HG03571 (cell line): ENCODE measurements around the gene GOLGA6C.
"Not testable (repeated sequence)": the region's sequence is repeated elsewhere in the genome, so short reads cannot be mapped to it uniquely, and the experiment has no call there.

Source experiments
- ATAC-seq: cut with Tn5 transposase; IDR thresholded peaks from one replicate; pipeline ENCODE4 v1.9.1; 2021; ENCODE audit not compliant: unreplicated experiment

The GOLGA6C gene

GRCh38 chr15:75227112-75227511 is 31.0 kb upstream of the GOLGA6C start:
- ATAC-seq = not testable (repeated sequence)

GRCh38 chr15:75227663-75228280 is 30.4 kb upstream of the GOLGA6C start:
- no peak for ATAC-seq

- ATAC-seq = no peak
Observed at GRCh38 chr15:75228787-75229186, 29.3 kb upstream of the GOLGA6C start.

GRCh38 chr15:75229191-75230015 is 28.7 kb upstream of the GOLGA6C start:
- no peak for ATAC-seq

GRCh38 chr15:75230016-75230343 is 28.2 kb upstream of the GOLGA6C start:
- ATAC-seq = no peak

- no peak for ATAC-seq
Observed at GRCh38 chr15:75230551-75231371, 27.4 kb upstream of the GOLGA6C start.

GRCh38 chr15:75231836-75232235 is 26.3 kb upstream of the GOLGA6C start:
- no peak for ATAC-seq

- ATAC-seq = no peak
Observed at GRCh38 chr15:75232252-75232813, 25.8 kb upstream of the GOLGA6C start.

- no peak for ATAC-seq
Observed at GRCh38 chr15:75232826-75233503, 25.2 kb upstream of the GOLGA6C start.

- ATAC-seq = no peak
Observed at GRCh38 chr15:75233504-75234190, 24.5 kb upstream of the GOLGA6C start.

- ATAC-seq = no peak
Observed at GRCh38 chr15:75234191-75234810, 23.8 kb upstream of the GOLGA6C start.

GRCh38 chr15:75235051-75235673 is 23.0 kb upstream of the GOLGA6C start:
- ATAC-seq = no peak

- ATAC-seq = no peak
Observed at GRCh38 chr15:75235760-75236729, 22.1 kb upstream of the GOLGA6C start.

GRCh38 chr15:75237316-75237982 is 20.7 kb upstream of the GOLGA6C start:
- ATAC-seq = no peak

- ATAC-seq = no peak
Observed at GRCh38 chr15:75238150-75238549, 20.0 kb upstream of the GOLGA6C start.

GRCh38 chr15:75245741-75246140 is 12.4 kb upstream of the GOLGA6C start:
- ATAC-seq = not testable (repeated sequence)

GRCh38 chr15:75248991-75249390 is 9.1 kb upstream of the GOLGA6C start:
- not testable (repeated sequence) for ATAC-seq

- ATAC-seq = no peak
Observed at GRCh38 chr15:75249726-75250125, 8.4 kb upstream of the GOLGA6C start.
